ENCODE data around the gene OSBPL2. TPM values are rescaled to one million over a fixed set of nuclear protein-coding genes. Genes with fewer than 3 reads are reported as not detected.

OSBPL2 gene
- total RNA-seq, 2 experiments from 2014 or later, result 23.6 to 24.3 TPM

- H3K9me3 Mint-ChIP-seq, result no peaks in the 10 kb centered on the region
- DNase-seq (no peak), ATAC-seq (no peak)
- TF ChIP-seq CTCF (IDR thresholded peaks at IDR 0.05), result no peak
- H3K4me1 Mint-ChIP-seq (ENCODE audit: low read depth), result peaks cover 9% of the 10 kb centered on the region
- intact Hi-C loops (cut with micrococcal nuclease), result no loop called here
- ChIA-PET CTCF (no interaction called here), POLR2A (no interaction called here)
- peaks cover 29% of the 10 kb centered on the region for H3K36me3 Mint-ChIP-seq (ENCODE audit: low read depth)
- no peak overlapping the region for H3K27ac Mint-ChIP-seq
- no peak overlapping the region for H3K4me3 Mint-ChIP-seq
- no peaks in the 10 kb centered on the region for H3K27me3 Mint-ChIP-seq
These were observed 40.5 kb upstream of the OSBPL2 start for GRCh38 chr20:62197801-62198200.

GRCh38 chr20:62198496-62198895 is 39.8 kb upstream of the OSBPL2 start:
- Mint-ChIP-seq H3K4me3 (no peak overlapping the region), H3K27ac (no peak overlapping the region), H3K27me3 (no peaks in the 10 kb centered on the region), H3K4me1 (ENCODE audit: low read depth) (peaks cover 7% of the 10 kb centered on the region), H3K36me3 (ENCODE audit: low read depth) (peaks cover 34% of the 10 kb centered on the region), H3K9me3 (no peaks in the 10 kb centered on the region)
- ChIA-PET CTCF (no interaction called here), POLR2A (no interaction called here)
- DNase-seq, result no peak
- intact Hi-C loops (cut with micrococcal nuclease), result no loop called here
- no peak for ATAC-seq
- TF ChIP-seq CTCF (IDR thresholded peaks at IDR 0.05), result no peak

- peaks cover 34% of the 10 kb centered on the region for H3K36me3 Mint-ChIP-seq (ENCODE audit: low read depth)
- no peak overlapping the region for H3K27ac Mint-ChIP-seq
- CTCF ChIA-PET, result no interaction called here
- DNase-seq (no peak), ATAC-seq (no peak)
- intact Hi-C loops (cut with micrococcal nuclease), result no loop called here
- H3K27me3 Mint-ChIP-seq, result no peaks in the 10 kb centered on the region
- no peak overlapping the region for H3K4me3 Mint-ChIP-seq
- no peaks in the 10 kb centered on the region for H3K9me3 Mint-ChIP-seq
- no peak for TF ChIP-seq CTCF (IDR thresholded peaks at IDR 0.05)
- H3K4me1 Mint-ChIP-seq (ENCODE audit: low read depth), result peaks cover 7% of the 10 kb centered on the region
- POLR2A ChIA-PET, result no interaction called here
These were observed 39.4 kb upstream of the OSBPL2 start for GRCh38 chr20:62198931-62199330.

- peaks cover 32% of the 10 kb centered on the region for H3K36me3 Mint-ChIP-seq (ENCODE audit: low read depth)
- no peaks in the 10 kb centered on the region for H3K4me1 Mint-ChIP-seq (ENCODE audit: low read depth)
- no peak overlapping the region for H3K27ac Mint-ChIP-seq
- no peak overlapping the region for H3K4me3 Mint-ChIP-seq
- intact Hi-C loops (cut with micrococcal nuclease), result no loop called here
- no peaks in the 10 kb centered on the region for H3K27me3 Mint-ChIP-seq
- TF ChIP-seq CTCF (IDR thresholded peaks at IDR 0.05), result no peak
- POLR2A ChIA-PET, result no interaction called here
- no peaks in the 10 kb centered on the region for H3K9me3 Mint-ChIP-seq
- no peak for DNase-seq
- ATAC-seq, result no peak
- CTCF ChIA-PET, result no interaction called here
These were observed 37.7 kb upstream of the OSBPL2 start for GRCh38 chr20:62200491-62201172.

- Mint-ChIP-seq H3K27me3 (no peaks in the 10 kb centered on the region), H3K27ac (no peak overlapping the region), H3K9me3 (no peaks in the 10 kb centered on the region), H3K4me3 (no peak overlapping the region), H3K36me3 (ENCODE audit: low read depth) (peaks cover 29% of the 10 kb centered on the region), H3K4me1 (ENCODE audit: low read depth) (no peaks in the 10 kb centered on the region)
- CTCF ChIA-PET, result no interaction called here
- TF ChIP-seq CTCF (IDR thresholded peaks at IDR 0.05), result no peak
- intact Hi-C loops (cut with micrococcal nuclease), result no loop called here
- ATAC-seq (no peak), DNase-seq (no peak)
- POLR2A ChIA-PET, result no interaction called here
These were observed 36.9 kb upstream of the OSBPL2 start for GRCh38 chr20:62201173-62202082.

Data from activated CD8-positive, alpha-beta T cell treated with anti-CD3 and anti-CD28 coated beads for 36 hours (primary cell).